Heart left ventricle (tissue), 16 donors: ENCODE results near the gene UROC1. TPM values are rescaled to one million over a fixed set of nuclear protein-coding genes. Genes with fewer than 3 reads are reported as not detected.

Experiments used
- ATAC-seq, 4 donors: fragments of 200-7000 bp; cut with Tn5 transposase; one replicate each; pipeline ENCODE4 v1.9.1; 2020 to 2022; ENCODE audit warnings: moderate library complexity in 4 of 4, mild to moderate bottlenecking in 3 of 4, moderate number of reproducible peaks in 1 of 4
- DNase-seq, 5 donors: peaks; one replicate each; pipeline ENCODE4 v3.0.0-alpha.2; 2020
- H3K27ac ChIP-seq, 12 donors: fragments of 200-600 bp; sonication (generic) in 4 of 12; one replicate each; pipeline versions ENCODE4 v1.5.0 to v1.8.0; 2016 to 2022; ENCODE audit warnings: mild to moderate bottlenecking in 2 of 12
- H3K27me3 ChIP-seq, 9 donors: fragments of 200-600 bp; sonication (generic) in 2 of 9; one replicate each; pipeline versions ENCODE4 v1.5.1 to v1.8.0; 2016 to 2022; ENCODE audit warnings: mild to moderate bottlenecking in 3 of 9
- H3K36me3 ChIP-seq, 9 donors: fragments of 200-600 bp; sonication (generic) in 2 of 9; one replicate each; pipeline versions ENCODE4 v1.5.0 to v1.8.0; 2018 to 2022; ENCODE audit warnings: mild to moderate bottlenecking in 2 of 9
- H3K4me1 ChIP-seq, 12 donors: fragments of 200-600 bp; sonication (generic) in 4 of 12; one replicate each; pipeline versions ENCODE4 v1.5.0 to v1.8.0; 2016 to 2022; ENCODE audit warnings: mild to moderate bottlenecking in 3 of 12
- H3K4me3 ChIP-seq, 12 donors: fragments of 200-600 bp; sonication (generic) in 4 of 12; one replicate each; pipeline versions ENCODE4 v1.5.0 to v1.8.0; 2017 to 2022; ENCODE audit warnings: mild to moderate bottlenecking in 9 of 12, moderate library complexity in 4 of 12
- H3K9me3 ChIP-seq, 12 donors: fragments of 200-600 bp; sonication (generic) in 4 of 12; one replicate each; pipeline versions ENCODE4 v1.5.0 to v1.8.0; 2016 to 2022; ENCODE audit warnings: mild to moderate bottlenecking in 1 of 12
- CTCF ChIP-seq, 12 donors: fragments of 200-600 bp; sonication (generic) in 4 of 12; IDR thresholded peaks; one replicate each; pipeline versions ENCODE4 v1.5.0 to v1.8.0; 2018 to 2022; ENCODE audit warnings: antibody characterized with exemption in 12 of 12, mild to moderate bottlenecking in 5 of 12
- POLR2A ChIP-seq, 2 donors: fragments of 450-650 bp; IDR thresholded peaks; one replicate each; pipeline ENCODE4 v1.6.1; 2017; ENCODE audit warnings: antibody characterized with exemption in 2 of 2, mild to moderate bottlenecking in 2 of 2, moderate library complexity in 2 of 2
- WGBS, 4 donors: extraction: QIAGEN DNeasy Blood & Tissue Kit in 2 of 4; methylation state at CpG; one replicate each; pipeline versions ENCODE4 v1.1.5 to v1.1.7; 2013 to 2018; 5-methylcytosine and 5-hydroxymethylcytosine counted together
- intact Hi-C, 10 donors: fragments of 100-400 bp; cut with DNase I; formaldehyde crosslinking; loops; one replicate each; pipeline versions ENCODE4 v1.11.1 to v1.14.2; 2022
- polyA plus RNA-seq, 2 donors: library from polyadenylated mRNA; stranded (reverse); fragments of 200-250 nt; gene quantifications; one replicate each; pipeline ENCODE4 v1.2.3, GENCODE V29; 2013
- total RNA-seq, 9 donors: library from RNA; depleted of rRNA in 2 of 9; stranded (reverse); fragments of >200 nt in 2 of 9; fragmentation: NEBNext Ultra II Directional in 3 of 9; extraction: Animal tissue kit (Norgen Biotek cat#: 25700) in 3 of 9; gene quantifications; one replicate each; pipeline versions ENCODE4 v1.1.0 to v1.2.4, GENCODE V29; 2016 to 2023
- donor health status: ischemic (EF 13 %, LVEDD 7.1; RV severe dilation, severe dysfunction).
- donor health status: healthy with polysubstance abuse.
- donor health status: DM: no; HTN: yes; CAD: no.
- donor health status: DM: no; HTN: no; CAD: no.
- donor health status: ischemic (EF 25% LVEDD 6.9; RV normal size, moderate dysfunction).
- donor health status: ischemic (EF 25% LVEDD 5.7; RV mildly dilated, moderate dysfunction).
- donor health status: healthy.
- donor health status: DM: yes; HTN: yes; CAD: no.
- donor health status: ischemic (EF 35%, LVEDD 5.7; RV mildly dilated, moderate dysfunction).
- donor health status: nonischemic (EF 11% LVEDD 7.7; RV severe dilation, severe dysfunction).
- donor health status: DM: yes; HTN: yes; CAD: no.
- donor health status: PGD.
- donor health status: ischemic (EF 29% LVEDD 5.4; RV normal size, mild dysfunction).
- donor health status: nonischemic (EF 23%, LVEDD 6.1; RV moderate dilation, normal function).

UROC1 gene
- total and polyA plus RNA-seq, 11 donors: not detected

- DNase-seq (peak in 3 of 5 donors; percentile 12 to 34 (median 18)), ATAC-seq (no peak)
- no peaks in the 10 kb centered on the region for H3K9me3 ChIP-seq
- no peaks in the 10 kb centered on the region for H3K36me3 ChIP-seq
- TF ChIP-seq CTCF (IDR thresholded peaks at IDR 0.05) (no peak), POLR2A (IDR thresholded peaks at IDR 0.05) (no peak)
- peak overlapping the region in 1 of 12 donors; percentile 78 for H3K27ac ChIP-seq
- peaks cover 0 to 18% (median 7%) of the 10 kb centered on the region in 9 donors for H3K27me3 ChIP-seq
- H3K4me3 ChIP-seq: no peak overlapping the region
- intact Hi-C loops: loop anchor here in 6 of 10 donors (5.0 to 10.0 kb wide), 4 partner anchors 40 to 1017 kb away; partner anchors contain the start of gene TXNRD3 (in 1 of the 6)
- 76 to 90% (median 78%) methylated on average over 6 of the region's 6 CpGs for WGBS, 4 donors
- peaks cover 0 to 44% (median 8%) of the 10 kb centered on the region in 12 donors for H3K4me1 ChIP-seq
Measured at GRCh38 chr3:126527455-126528211, 10.1 kb upstream of the UROC1 start.

GRCh38 chr3:126527006-126527405 lies 9.4 kb upstream of the UROC1 start:
- 82 to 100% (median 87%) methylated on average over 4 to 7 of the region's 7 CpGs for WGBS, 4 donors
- TF ChIP-seq POLR2A (IDR thresholded peaks at IDR 0.05): no peak
- TF ChIP-seq CTCF (IDR thresholded peaks at IDR 0.05): no peak
- intact Hi-C loops: loop anchor here in 6 of 10 donors (5.0 to 10.0 kb wide), 4 partner anchors 40 to 1018 kb away; partner anchors contain the start of gene TXNRD3 (in 1 of the 6)

GRCh38 chr3:126526668-126527005 lies 9.1 kb upstream of the UROC1 start:
- TF ChIP-seq CTCF (IDR thresholded peaks at IDR 0.05): no peak
- TF ChIP-seq POLR2A (IDR thresholded peaks at IDR 0.05): no peak
- 83 to 97% (median 91%) methylated on average over 7 of the region's 7 CpGs for WGBS, 4 donors
- H3K4me3 ChIP-seq: no peak overlapping the region
- H3K4me1 ChIP-seq: peaks cover 0 to 44% (median 9%) of the 10 kb centered on the region in 12 donors
- H3K9me3 ChIP-seq: no peaks in the 10 kb centered on the region
- ATAC-seq: no peak
- intact Hi-C loops: loop anchor here in 6 of 10 donors (5.0 to 10.0 kb wide), 4 partner anchors 41 to 1018 kb away; partner anchors contain the start of gene TXNRD3 (in 1 of the 6)
- H3K36me3 ChIP-seq: no peaks in the 10 kb centered on the region
- DNase-seq: peak in 2 of 5 donors; percentile 3 to 40
- peaks cover 0 to 20% (median 7%) of the 10 kb centered on the region in 9 donors for H3K27me3 ChIP-seq
- no peak overlapping the region for H3K27ac ChIP-seq

More at GRCh38 chr3:126527006-126527405, 9.4 kb upstream of the UROC1 start:
- peaks cover 0 to 20% (median 7%) of the 10 kb centered on the region in 9 donors for H3K27me3 ChIP-seq
- no peak for ATAC-seq
- no peak overlapping the region for H3K27ac ChIP-seq
- H3K4me1 ChIP-seq: peaks cover 0 to 44% (median 9%) of the 10 kb centered on the region in 12 donors
- H3K36me3 ChIP-seq: no peaks in the 10 kb centered on the region
- H3K9me3 ChIP-seq: no peaks in the 10 kb centered on the region
- DNase-seq: peak in 3 of 5 donors; percentile 5 to 26 (median 16)
- H3K4me3 ChIP-seq: no peak overlapping the region
